ENCODE measurements around the gene FEZF1. TPM values are rescaled to one million over a fixed set of nuclear protein-coding genes. Genes with fewer than 3 reads are reported as not detected.

FEZF1 gene
- total RNA-seq, 1 donor from 2014 or later = not detected

GRCh38 chr7:122261442-122261841, 43.1 kb downstream of the FEZF1 start:
- no peak for TF ChIP-seq CTCF (IDR thresholded peaks at IDR 0.05; ENCODE audit: insufficient read depth, low read length, poor library complexity, severe bottlenecking)
- Histone ChIP-seq H3K27me3 (ENCODE audit: control insufficient read depth, insufficient read depth, low read length) (no peaks in the 10 kb centered on the region), H3K36me3 (ENCODE audit: control insufficient read depth, insufficient read depth, low read length) (no peaks in the 10 kb centered on the region), H3K4me3 (ENCODE audit: low read depth, low read length) (no peak overlapping the region)
- no peak for DNase-seq (ENCODE audit: low read depth)

- DNase-seq (ENCODE audit: low read depth) = no peak
- Histone ChIP-seq H3K27me3 (ENCODE audit: control insufficient read depth, insufficient read depth, low read length) (no peaks in the 10 kb centered on the region), H3K36me3 (ENCODE audit: control insufficient read depth, insufficient read depth, low read length) (no peaks in the 10 kb centered on the region), H3K4me3 (ENCODE audit: low read depth, low read length) (no peak overlapping the region)
- no peak for TF ChIP-seq CTCF (IDR thresholded peaks at IDR 0.05; ENCODE audit: insufficient read depth, low read length, poor library complexity, severe bottlenecking)
Observed at GRCh38 chr7:122261016-122261415, 43.5 kb downstream of the FEZF1 start.

- Histone ChIP-seq H3K36me3 (ENCODE audit: control insufficient read depth, insufficient read depth, low read length) (no peaks in the 10 kb centered on the region), H3K27me3 (ENCODE audit: control insufficient read depth, insufficient read depth, low read length) (no peaks in the 10 kb centered on the region), H3K4me3 (ENCODE audit: low read depth, low read length) (no peak overlapping the region)
- no peak for TF ChIP-seq CTCF (IDR thresholded peaks at IDR 0.05; ENCODE audit: insufficient read depth, low read length, poor library complexity, severe bottlenecking)
- DNase-seq (ENCODE audit: low read depth) = no peak
Observed at GRCh38 chr7:122260336-122260735, 44.2 kb downstream of the FEZF1 start.

- TF ChIP-seq CTCF (IDR thresholded peaks at IDR 0.05; ENCODE audit: insufficient read depth, low read length, poor library complexity, severe bottlenecking) = no peak
- Histone ChIP-seq H3K36me3 (ENCODE audit: control insufficient read depth, insufficient read depth, low read length) (no peaks in the 10 kb centered on the region), H3K27me3 (ENCODE audit: control insufficient read depth, insufficient read depth, low read length) (no peaks in the 10 kb centered on the region), H3K4me3 (ENCODE audit: low read depth, low read length) (no peak overlapping the region)
- no peak for DNase-seq (ENCODE audit: low read depth)
Observed at GRCh38 chr7:122258971-122259370, 45.6 kb downstream of the FEZF1 start.

- Histone ChIP-seq H3K36me3 (ENCODE audit: control insufficient read depth, insufficient read depth, low read length) (no peaks in the 10 kb centered on the region), H3K27me3 (ENCODE audit: control insufficient read depth, insufficient read depth, low read length) (no peaks in the 10 kb centered on the region), H3K4me3 (ENCODE audit: low read depth, low read length) (no peak overlapping the region)
- DNase-seq (ENCODE audit: low read depth) = no peak
- TF ChIP-seq CTCF (IDR thresholded peaks at IDR 0.05; ENCODE audit: insufficient read depth, low read length, poor library complexity, severe bottlenecking) = no peak
Observed at GRCh38 chr7:122257056-122257455, 47.5 kb downstream of the FEZF1 start.

GRCh38 chr7:122256046-122256445, 48.5 kb downstream of the FEZF1 start:
- H3K36me3 ChIP-seq (ENCODE audit: control insufficient read depth, insufficient read depth, low read length) = no peaks in the 10 kb centered on the region
- no peak for DNase-seq (ENCODE audit: low read depth)
- TF ChIP-seq CTCF (IDR thresholded peaks at IDR 0.05; ENCODE audit: insufficient read depth, low read length, poor library complexity, severe bottlenecking) = no peak
- H3K27me3 ChIP-seq (ENCODE audit: control insufficient read depth, insufficient read depth, low read length) = no peaks in the 10 kb centered on the region
- H3K4me3 ChIP-seq (ENCODE audit: low read depth, low read length) = no peak overlapping the region
